Activated CD8-positive, alpha-beta T cell treated with anti-CD3 and anti-CD28 coated beads for 36 hours (primary cell): Measurements from ENCODE around the gene TGFB2. TPM values are rescaled to one million over a fixed set of nuclear protein-coding genes. Genes with fewer than 3 reads are reported as not detected.

ENCODE experiments used
- ATAC-seq: fragments of 200-7000 bp; cut with Tn5 transposase; one replicate; pipeline ENCODE4 v1.10.0; 2021; ENCODE audit warnings: mild to moderate bottlenecking, moderate library complexity
- CTCF ChIA-PET: fragments of 350-600 bp; sonication (Branson Sonifier 250); formaldehyde crosslinking; loops from one replicate; lab custom pipeline; 2021; ENCODE audit warnings: antibody characterized with exemption; lab: Charles Lee
- POLR2A ChIA-PET: fragments of 350-600 bp; sonication (Branson Sonifier 250); formaldehyde crosslinking; loops from one replicate; lab custom pipeline; 2021; ENCODE audit warnings: antibody characterized with exemption; lab: Charles Lee
- DNase-seq: peaks from one replicate; pipeline ENCODE4 v3.0.0-alpha.2; 2020
- H3K27ac Mint-ChIP-seq: one replicate; pipeline ENCODE4 v1.8.0; 2021; ENCODE audit warnings: mild to moderate bottlenecking, mixed read lengths
- H3K27me3 Mint-ChIP-seq: one replicate; pipeline ENCODE4 v1.8.0; 2021; ENCODE audit warnings: mixed read lengths
- H3K36me3 Mint-ChIP-seq: one replicate; pipeline ENCODE4 v1.8.0; 2021; ENCODE audit warnings: low read depth, mixed read lengths
- H3K4me1 Mint-ChIP-seq: one replicate; pipeline ENCODE4 v1.8.0; 2021; ENCODE audit warnings: low read depth, mixed read lengths
- H3K4me3 Mint-ChIP-seq: one replicate; pipeline ENCODE4 v1.8.0; 2021; ENCODE audit warnings: mild to moderate bottlenecking, moderate library complexity, mixed read lengths
- H3K9me3 Mint-ChIP-seq: one replicate; pipeline ENCODE4 v1.8.0; 2021; ENCODE audit warnings: mixed read lengths
- CTCF ChIP-seq: fragments of 200-600 bp; IDR thresholded peaks from one replicate; pipeline ENCODE4 v1.8.0; 2022; ENCODE audit warnings: antibody characterized with exemption, mild to moderate bottlenecking
- intact Hi-C: fragments of 100-400 bp; cut with micrococcal nuclease; formaldehyde crosslinking; loops from one replicate; pipeline ENCODE4 v1.10.0; 2022
- total RNA-seq, 2 experiments: library from RNA; stranded (reverse); gene quantifications; one replicate each; pipeline ENCODE4 v1.2.3, GENCODE V29; 2021

The TGFB2 gene
- total RNA-seq, 2 experiments from 2014 or later, result not detected

- Mint-ChIP-seq H3K9me3 (no peaks in the 10 kb centered on the region), H3K4me3 (no peak overlapping the region), H3K27me3 (peaks cover 5% of the 10 kb centered on the region), H3K36me3 (no peaks in the 10 kb centered on the region), H3K4me1 (no peaks in the 10 kb centered on the region), H3K27ac (no peak overlapping the region)
- ChIA-PET POLR2A (no interaction called here), CTCF (no interaction called here)
- no peak for ATAC-seq
- intact Hi-C loops, result no loop called here
- no peak for DNase-seq
- no peak for TF ChIP-seq CTCF
These were observed 117.5 kb downstream of the TGFB2 start for GRCh38 chr1:218462587-218462986.

- ChIA-PET POLR2A (no interaction called here), CTCF (no interaction called here)
- no peaks in the 10 kb centered on the region for H3K36me3 Mint-ChIP-seq
- no peak for TF ChIP-seq CTCF
- H3K9me3 Mint-ChIP-seq, result no peaks in the 10 kb centered on the region
- no peak overlapping the region for H3K4me3 Mint-ChIP-seq
- DNase-seq (no peak), ATAC-seq (no peak)
- H3K4me1 Mint-ChIP-seq, result no peaks in the 10 kb centered on the region
- no peak overlapping the region for H3K27ac Mint-ChIP-seq
- H3K27me3 Mint-ChIP-seq, result peaks cover 3% of the 10 kb centered on the region
- intact Hi-C loops, result no loop called here
These were observed 118.3 kb downstream of the TGFB2 start for GRCh38 chr1:218463194-218464156.

- H3K36me3 Mint-ChIP-seq, result no peaks in the 10 kb centered on the region
- no peaks in the 10 kb centered on the region for H3K4me1 Mint-ChIP-seq
- H3K9me3 Mint-ChIP-seq, result no peaks in the 10 kb centered on the region
- ChIA-PET CTCF (no interaction called here), POLR2A (no interaction called here)
- no peak for TF ChIP-seq CTCF
- no peak for DNase-seq
- intact Hi-C loops, result no loop called here
- peaks cover 3% of the 10 kb centered on the region for H3K27me3 Mint-ChIP-seq
- H3K27ac Mint-ChIP-seq, result no peak overlapping the region
- no peak for ATAC-seq
- no peak overlapping the region for H3K4me3 Mint-ChIP-seq
These were observed 119.7 kb downstream of the TGFB2 start for GRCh38 chr1:218464871-218465270.

- DNase-seq, result no peak
- Mint-ChIP-seq H3K9me3 (no peaks in the 10 kb centered on the region), H3K36me3 (no peaks in the 10 kb centered on the region), H3K27ac (no peak overlapping the region), H3K4me3 (no peak overlapping the region), H3K4me1 (no peaks in the 10 kb centered on the region), H3K27me3 (peaks cover 3% of the 10 kb centered on the region)
- intact Hi-C loops, result no loop called here
- CTCF ChIA-PET, result no interaction called here
- TF ChIP-seq CTCF, result no peak
- ATAC-seq, result no peak
- POLR2A ChIA-PET, result no interaction called here
These were observed 121.3 kb downstream of the TGFB2 start for GRCh38 chr1:218466341-218467010.
